HEK293 (cell line): ENCODE measurements around the gene NUP54.
A peak's percentile ranks its signal among the peaks of the same experiment; 100 is the strongest.

Experiments used
- CTCF ChIA-PET: fragments of 350-600 bp; formaldehyde crosslinking; extraction: SDS; loops from one replicate; lab custom pipeline; 2021; ENCODE audit warnings: antibody characterized with exemption; lab: Yijun Ruan, JAX
- POLR2A ChIA-PET: fragments of 300-600 bp; formaldehyde crosslinking; extraction: SDS; loops from one replicate; lab custom pipeline; 2020; ENCODE audit warnings: antibody characterized with exemption, inconsistent platforms; lab: Yijun Ruan, JAX
- H3K27ac ChIP-seq: fragments of 200-500 bp; sonication (Bioruptor generic); 2 replicates; pipeline ENCODE4 v1.5.1; 2014; ENCODE audit warnings: low read depth, low read length, control low read depth, inconsistent platforms; ENCODE audit errors: extremely low read depth
- H3K36me3 ChIP-seq, 2 experiments: fragments of 200-500 bp in 1 of 2; sonication (Bioruptor generic) in 1 of 2; 1 replicate in 1 of 2; 2 replicates in 1 of 2; pipeline ENCODE4 v1.5.1; 2014 to 2017; ENCODE audit warnings: inconsistent platforms in 2 of 2, low read length in 2 of 2; ENCODE audit not compliant: control insufficient read depth in 2 of 2, insufficient read depth in 1 of 2
- H3K4me1 ChIP-seq: fragments of 200-500 bp; sonication (Bioruptor generic); 2 replicates; pipeline ENCODE4 v1.5.1; 2014; ENCODE audit warnings: mild to moderate bottlenecking, low read length, inconsistent platforms; ENCODE audit not compliant: control insufficient read depth, insufficient read depth
- H3K4me3 ChIP-seq: 2 replicates; pipeline ENCODE4 v1.5.1; 2011; ENCODE audit warnings: low read depth, mild to moderate bottlenecking, control low read depth, low read length, moderate library complexity
- H3K9me3 ChIP-seq: fragments of 200-500 bp; sonication (Bioruptor generic); 2 replicates; pipeline ENCODE4 v1.5.1; 2014; ENCODE audit warnings: low read depth, low read length, inconsistent platforms; ENCODE audit not compliant: control insufficient read depth, insufficient read depth
- BCL6B ChIP-seq: fragments of 450-650 bp; formaldehyde crosslinking; IDR thresholded peaks from 2 replicates; pipeline ENCODE4 v1.5.1; 2017; ENCODE audit warnings: missing biosample characterization, missing genetic modification characterization
- GFI1B ChIP-seq: fragments of 450-650 bp; formaldehyde crosslinking; IDR thresholded peaks from 2 replicates; pipeline ENCODE4 v1.5.1; 2016; ENCODE audit warnings: missing biosample characterization, missing genetic modification characterization
- GLI4 ChIP-seq: fragments of 450-650 bp; formaldehyde crosslinking; IDR thresholded peaks from 2 replicates; pipeline ENCODE4 v1.5.1; 2016; ENCODE audit warnings: missing biosample characterization, missing genetic modification characterization
- HOXD13 ChIP-seq: sonication (generic); formaldehyde crosslinking; IDR thresholded peaks from 2 replicates; pipeline ENCODE4 v1.8.0; 2022; ENCODE audit warnings: missing genetic modification reagents, borderline replicate concordance
- IKZF3 ChIP-seq: fragments of 450-650 bp; IDR thresholded peaks from 2 replicates; pipeline ENCODE4 v1.5.0; 2018; ENCODE audit warnings: missing biosample characterization, mild to moderate bottlenecking, missing genetic modification characterization, moderate library complexity
- KLF9 ChIP-seq: fragments of 450-650 bp; formaldehyde crosslinking; IDR thresholded peaks from 2 replicates; pipeline ENCODE4 v1.5.1; 2016; ENCODE audit warnings: missing biosample characterization, missing genetic modification characterization, low read depth
- REPIN1 ChIP-seq: fragments of 450-650 bp; formaldehyde crosslinking; IDR thresholded peaks from 2 replicates; pipeline ENCODE4 v1.5.1; 2017; ENCODE audit warnings: missing biosample characterization, missing genetic modification characterization, low read depth
- REST ChIP-seq: fragments of 450-650 bp; formaldehyde crosslinking; IDR thresholded peaks from 2 replicates; pipeline ENCODE4 v1.5.1; 2016; ENCODE audit warnings: missing biosample characterization, missing genetic modification characterization
- SP3 ChIP-seq: fragments of 450-650 bp; formaldehyde crosslinking; IDR thresholded peaks from 2 replicates; pipeline ENCODE4 v1.5.1; 2016; ENCODE audit warnings: missing biosample characterization, missing genetic modification characterization
- ZNF140 ChIP-seq: fragments of 450-650 bp; formaldehyde crosslinking; IDR thresholded peaks from 2 replicates; pipeline ENCODE4 v1.5.1; 2016; ENCODE audit warnings: missing biosample characterization, missing genetic modification characterization
- ZNF155 ChIP-seq: fragments of 450-650 bp; formaldehyde crosslinking; IDR thresholded peaks from 2 replicates; pipeline ENCODE4 v1.5.1; 2016; ENCODE audit warnings: missing biosample characterization, missing genetic modification characterization
- ZNF302 ChIP-seq: fragments of 450-650 bp; formaldehyde crosslinking; IDR thresholded peaks from 2 replicates; pipeline ENCODE4 v1.5.1; 2016; ENCODE audit warnings: missing biosample characterization, missing genetic modification characterization, low read depth
- ZNF335 ChIP-seq: fragments of 450-650 bp; formaldehyde crosslinking; conservative IDR thresholded peaks from 2 replicates; pipeline ENCODE4 v1.5.1; 2016; ENCODE audit warnings: missing biosample characterization, missing genetic modification characterization
- ZNF48 ChIP-seq: fragments of 450-650 bp; formaldehyde crosslinking; IDR thresholded peaks from 2 replicates; pipeline ENCODE4 v1.5.1; 2016; ENCODE audit warnings: missing biosample characterization, missing genetic modification characterization
- ZNF488 ChIP-seq: fragments of 450-650 bp; formaldehyde crosslinking; IDR thresholded peaks from 2 replicates; pipeline ENCODE4 v1.5.1; 2016; ENCODE audit warnings: missing biosample characterization, missing genetic modification characterization
- ZNF510 ChIP-seq: fragments of 450-650 bp; formaldehyde crosslinking; IDR thresholded peaks from 2 replicates; pipeline ENCODE4 v1.5.1; 2018; ENCODE audit warnings: mild to moderate bottlenecking, missing genetic modification characterization, missing biosample characterization; ENCODE audit not compliant: insufficient replicate concordance
- ZNF585B ChIP-seq: fragments of 450-650 bp; formaldehyde crosslinking; IDR thresholded peaks from 2 replicates; pipeline ENCODE4 v1.5.1; 2016; ENCODE audit warnings: missing biosample characterization, missing genetic modification characterization
- ZNF626 ChIP-seq: fragments of 450-650 bp; sonication (Bioruptor Pico); formaldehyde crosslinking; IDR thresholded peaks from 2 replicates; pipeline ENCODE4 v1.5.1; 2018; ENCODE audit warnings: missing biosample characterization, missing genetic modification characterization, inconsistent platforms
- ZNF629 ChIP-seq: fragments of 450-650 bp; formaldehyde crosslinking; IDR thresholded peaks from 2 replicates; pipeline ENCODE4 v1.5.1; 2017; ENCODE audit warnings: missing biosample characterization, missing genetic modification characterization
- ZNF645 ChIP-seq: fragments of 450-650 bp; formaldehyde crosslinking; IDR thresholded peaks from 2 replicates; pipeline ENCODE4; 2016; ENCODE audit warnings: missing biosample characterization, missing genetic modification characterization

NUP54 gene

GRCh38 chr4:76192236-76192635 is 44.0 kb upstream of the NUP54 start:
- ChIA-PET CTCF (no interaction called here), POLR2A (no interaction called here)

GRCh38 chr4:76188557-76188956 is 40.4 kb upstream of the NUP54 start:
- Histone ChIP-seq H3K27ac (no peak overlapping the region), H3K4me1 (no peaks in the 10 kb centered on the region), H3K36me3 (peaks cover 0 to 44% of the 10 kb centered on the region in 2 experiments; a peak in 1 of 3 replicates)
- POLR2A ChIA-PET = no interaction called here
- no peak for TF ChIP-seq ZNF140 (tag by site-specific recombination)
- no peak for TF ChIP-seq GLI4 (tag by site-specific recombination)
- TF ChIP-seq REST = peak; percentile 50; the same call in 1 of the 2 replicates
- TF ChIP-seq, all 188 proteins: peak for 1
- no peak overlapping the region for H3K4me3 ChIP-seq
- no peaks in the 10 kb centered on the region for H3K9me3 ChIP-seq
- CTCF ChIA-PET = interaction anchor here (2.5 kb wide), 1 partner anchor 9 kb away, joined by 10 read pairs; no protein-coding TSS in a partner anchor

More at GRCh38 chr4:76192236-76192635, 44.0 kb upstream of the NUP54 start:
- Histone ChIP-seq H3K4me3 (no peak overlapping the region), H3K27ac (no peak overlapping the region), H3K4me1 (no peaks in the 10 kb centered on the region), H3K9me3 (no peaks in the 10 kb centered on the region), H3K36me3 (peaks cover 0 to 53% of the 10 kb centered on the region in 2 experiments; a peak in 1 of 3 replicates)
- TF ChIP-seq ZNF510 (no peak), ZNF48 (no peak), ZNF585B (tag by site-specific recombination) (no peak), ZNF645 (no peak), ZNF302 (tag by site-specific recombination) (no peak), IKZF3 (tag by site-specific recombination) (no peak), ZNF629 (tag by site-specific recombination) (no peak), ZNF626 (no peak), KLF9 (tag by site-specific recombination) (no peak), REPIN1 (tag by site-specific recombination) (no peak), SP3 (tag by site-specific recombination) (no peak), ZNF335 (tag by site-specific recombination) (no peak), HOXD13 (CRISPR knock-in tag) (no peak), ZNF155 (tag by site-specific recombination) (no peak), BCL6B (tag by site-specific recombination) (no peak), GFI1B (tag by site-specific recombination) (no peak), ZNF488 (no peak)
